ENCODE data around the gene RNU5D-1.
A peak's percentile ranks its signal among the peaks of the same experiment; 100 is the strongest.

RNU5D-1 gene

DNA sequence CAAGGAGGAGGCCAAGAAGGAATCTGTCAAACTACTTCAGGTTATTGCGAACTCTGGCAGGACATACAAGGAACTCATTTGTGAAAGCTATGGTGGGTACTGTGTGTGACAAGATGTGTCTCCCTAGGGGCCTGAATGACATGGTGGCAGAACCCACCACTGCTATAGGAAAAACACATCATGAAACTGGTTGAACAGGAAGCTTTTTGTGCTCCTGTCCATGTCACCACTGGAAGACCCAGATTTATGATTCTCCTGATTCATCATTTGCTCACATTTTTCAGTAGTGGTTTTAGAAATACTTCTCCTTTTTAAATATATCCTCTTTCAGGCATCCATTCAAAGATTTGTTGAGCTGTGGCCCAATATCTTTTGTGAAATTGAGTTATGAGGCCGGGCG is 32.8 kb downstream of the RNU5D-1 start:
- Mint-ChIP-seq H3K27ac (no peak overlapping the region), H3K36me3 (ENCODE audit: low read depth) (no peaks in the 10 kb centered on the region), H3K9me3 (no peaks in the 10 kb centered on the region), H3K27me3 (ENCODE audit: low read depth) (no peaks in the 10 kb centered on the region), H3K4me1 (ENCODE audit: low read depth) (peaks cover 14% of the 10 kb centered on the region), H3K4me3 (no peak overlapping the region)

DNA sequence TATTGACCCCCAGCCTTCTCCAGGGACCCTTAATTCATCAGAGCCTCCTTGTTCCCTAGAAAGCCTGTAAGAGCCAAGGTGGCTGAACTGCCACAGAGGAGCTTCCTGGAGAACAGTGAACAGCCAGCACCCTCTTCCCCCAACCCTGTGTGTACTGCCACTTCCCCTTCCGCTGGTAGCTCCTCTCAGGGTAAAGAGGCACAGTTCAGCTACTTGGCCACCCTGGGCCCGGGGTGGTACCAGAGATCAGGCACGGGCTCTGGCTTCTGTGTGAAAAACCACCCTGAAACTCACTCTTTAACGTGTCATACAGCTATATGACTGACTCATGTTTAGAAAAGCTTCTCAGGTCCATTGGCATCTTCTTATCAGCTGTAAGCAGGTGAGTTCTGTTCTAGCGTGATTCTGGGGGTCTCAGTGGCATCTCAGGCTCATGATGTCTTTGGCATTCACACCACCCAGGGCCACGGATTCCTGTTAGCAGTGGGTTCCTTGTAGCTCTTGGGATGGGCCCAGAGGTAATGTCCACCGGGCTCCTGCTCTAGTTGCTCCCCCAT is 34.1 kb downstream of the RNU5D-1 start:
- Mint-ChIP-seq H3K9me3 (no peaks in the 10 kb centered on the region), H3K4me3 (peak overlapping the region; percentile 21), H3K4me1 (ENCODE audit: low read depth) (peaks cover 14% of the 10 kb centered on the region), H3K27me3 (ENCODE audit: low read depth) (no peaks in the 10 kb centered on the region), H3K36me3 (ENCODE audit: low read depth) (no peaks in the 10 kb centered on the region), H3K27ac (peak overlapping the region; percentile 81)

DNA sequence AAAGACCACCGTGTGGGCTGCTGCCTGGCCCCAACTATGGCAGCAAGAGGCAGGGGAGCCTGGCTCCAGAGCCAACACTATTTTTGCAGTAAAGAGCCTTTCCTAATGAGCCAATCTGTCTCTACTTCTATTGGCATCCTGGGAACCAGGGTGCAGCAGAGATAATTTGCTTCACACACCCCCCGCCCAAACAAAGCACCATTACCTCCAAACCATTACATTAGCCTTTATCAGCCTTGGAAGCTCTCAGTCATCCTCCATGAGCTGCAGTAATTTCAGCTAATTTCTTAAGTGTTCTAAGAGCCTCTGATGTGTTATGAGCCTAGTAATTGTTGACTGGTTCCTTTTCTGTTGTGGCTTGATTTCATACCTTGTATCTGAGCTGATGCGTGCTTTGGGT is 34.9 kb downstream of the RNU5D-1 start:
- H3K4me1 Mint-ChIP-seq (ENCODE audit: low read depth), result peaks cover 14% of the 10 kb centered on the region
- H3K27me3 Mint-ChIP-seq (ENCODE audit: low read depth), result peaks cover 3% of the 10 kb centered on the region
- no peak overlapping the region for H3K27ac Mint-ChIP-seq

DNA sequence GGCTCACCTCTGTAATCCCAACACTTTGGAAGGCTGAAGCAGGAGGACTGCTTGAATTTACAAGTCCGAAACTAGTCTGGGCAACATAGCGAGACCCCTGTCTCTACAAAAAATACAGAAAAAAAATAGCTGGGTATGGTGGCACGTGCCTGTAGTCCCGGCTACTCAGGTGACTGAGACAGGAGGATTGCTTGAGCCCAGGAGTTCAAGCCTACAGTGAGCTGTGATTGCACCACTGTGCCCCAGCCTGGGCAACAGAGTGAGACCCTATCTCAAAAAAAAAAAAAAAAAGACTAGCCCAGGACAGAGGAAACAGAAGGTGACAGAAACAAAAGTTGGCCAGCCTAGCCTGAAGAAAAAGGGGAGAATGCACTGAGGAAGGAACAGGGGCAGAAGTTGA is 35.3 kb downstream of the RNU5D-1 start:
- no peak overlapping the region for H3K27ac Mint-ChIP-seq
- no peak overlapping the region for H3K4me3 Mint-ChIP-seq

More for the DNA sequence above, 34.9 kb downstream of the RNU5D-1 start:
- H3K4me3 Mint-ChIP-seq, result no peak overlapping the region
- H3K9me3 Mint-ChIP-seq, result no peaks in the 10 kb centered on the region
- no peaks in the 10 kb centered on the region for H3K36me3 Mint-ChIP-seq (ENCODE audit: low read depth)

DNA sequence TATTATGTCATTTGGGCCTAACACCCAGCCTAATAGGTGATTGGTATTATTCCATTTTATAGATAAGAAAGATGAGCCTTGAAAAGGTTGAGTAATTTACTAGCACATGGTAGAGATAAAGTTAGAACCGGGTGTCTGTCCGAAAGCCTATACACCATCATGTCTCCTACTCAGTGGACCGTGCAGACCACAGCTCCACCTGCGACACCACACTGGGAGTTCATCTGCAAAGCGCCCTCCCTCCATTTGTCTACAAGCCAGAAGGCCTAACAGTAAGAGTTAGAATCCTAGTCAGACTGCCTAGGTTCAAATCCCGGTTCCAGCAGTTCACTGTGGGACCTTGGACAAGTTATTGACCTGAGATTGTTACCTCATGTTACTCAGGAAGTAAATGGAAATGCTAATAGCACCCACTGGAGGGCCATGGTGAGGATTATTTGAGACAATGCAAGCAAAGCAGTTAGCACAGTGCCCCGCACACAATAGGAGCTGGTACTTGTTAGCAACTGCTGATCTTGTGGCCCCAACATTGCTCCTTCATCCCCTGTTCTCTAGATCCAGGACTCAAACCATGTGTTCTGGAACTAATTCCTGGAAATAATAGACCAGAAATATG is 36.0 kb downstream of the RNU5D-1 start:
- Mint-ChIP-seq H3K4me3 (no peak overlapping the region), H3K27me3 (ENCODE audit: low read depth) (peaks cover 3% of the 10 kb centered on the region), H3K4me1 (ENCODE audit: low read depth) (peaks cover 14% of the 10 kb centered on the region), H3K27ac (no peak overlapping the region), H3K9me3 (no peaks in the 10 kb centered on the region), H3K36me3 (ENCODE audit: low read depth) (no peaks in the 10 kb centered on the region)

More for the DNA sequence above, 35.3 kb downstream of the RNU5D-1 start:
- Mint-ChIP-seq H3K4me1 (ENCODE audit: low read depth) (peaks cover 14% of the 10 kb centered on the region), H3K36me3 (ENCODE audit: low read depth) (no peaks in the 10 kb centered on the region), H3K27me3 (ENCODE audit: low read depth) (peaks cover 3% of the 10 kb centered on the region), H3K9me3 (no peaks in the 10 kb centered on the region)

DNA sequence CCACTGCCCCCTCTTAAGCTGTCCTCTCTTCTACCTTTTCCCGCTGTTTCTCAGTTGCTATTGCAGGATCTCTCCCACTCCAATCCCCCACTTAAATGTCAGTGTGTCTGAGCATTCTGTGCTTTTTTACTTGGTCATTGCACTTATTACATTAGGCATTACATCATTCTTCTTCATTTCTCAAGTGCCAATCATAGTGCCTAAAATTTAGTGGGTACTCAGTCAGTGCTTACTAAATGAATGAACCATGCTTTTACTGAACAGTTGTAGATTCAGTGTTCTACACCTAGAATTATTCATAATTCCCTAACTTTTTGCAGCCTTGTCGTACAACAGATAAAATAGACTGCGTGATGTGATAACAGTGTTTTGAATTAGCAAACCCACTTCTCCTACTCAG is 37.1 kb downstream of the RNU5D-1 start:
- peaks cover 3% of the 10 kb centered on the region for H3K27me3 Mint-ChIP-seq (ENCODE audit: low read depth)
- peaks cover 14% of the 10 kb centered on the region for H3K4me1 Mint-ChIP-seq (ENCODE audit: low read depth)
- H3K36me3 Mint-ChIP-seq (ENCODE audit: low read depth), result no peaks in the 10 kb centered on the region
- H3K27ac Mint-ChIP-seq, result no peak overlapping the region
- H3K4me3 Mint-ChIP-seq, result no peak overlapping the region
- H3K9me3 Mint-ChIP-seq, result no peaks in the 10 kb centered on the region

DNA sequence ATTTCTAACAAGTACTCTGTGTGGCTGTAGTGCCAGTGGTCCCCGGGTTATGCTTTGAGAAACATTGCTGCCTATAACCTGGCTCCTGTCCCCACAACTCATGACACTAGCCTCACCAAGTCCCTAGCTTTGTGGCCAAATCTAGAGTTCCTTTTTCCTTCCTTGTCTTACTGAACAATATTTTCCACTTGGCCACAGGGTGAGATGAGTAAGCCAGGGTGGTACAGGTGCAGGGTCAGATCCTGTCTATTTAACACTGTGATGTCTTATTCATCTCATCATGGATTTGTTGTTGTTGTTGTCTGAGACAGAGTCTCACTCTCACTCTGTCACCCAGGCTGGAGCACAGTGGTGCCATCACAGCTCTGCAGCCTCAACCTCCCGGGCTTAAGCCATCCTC is 37.8 kb downstream of the RNU5D-1 start:
- Mint-ChIP-seq H3K27ac (no peak overlapping the region), H3K9me3 (no peaks in the 10 kb centered on the region), H3K4me1 (ENCODE audit: low read depth) (peaks cover 14% of the 10 kb centered on the region), H3K36me3 (ENCODE audit: low read depth) (no peaks in the 10 kb centered on the region), H3K27me3 (ENCODE audit: low read depth) (peaks cover 3% of the 10 kb centered on the region), H3K4me3 (no peak overlapping the region)

DNA sequence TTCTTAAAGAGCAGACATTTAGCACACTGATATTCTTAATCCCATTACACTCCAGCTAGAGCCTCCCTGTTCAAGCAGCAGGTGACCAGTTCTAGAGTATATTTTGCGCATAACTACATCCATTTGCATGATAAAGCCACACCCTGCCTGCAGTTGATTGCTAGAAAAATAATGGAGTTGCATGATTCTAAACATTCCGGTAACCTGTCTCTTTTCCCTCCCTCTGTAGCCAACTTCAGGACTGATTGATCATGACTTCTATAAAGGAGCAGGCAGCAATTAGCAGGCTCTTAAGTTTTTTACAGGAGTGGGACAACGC is 41.6 kb downstream of the RNU5D-1 start:
- H3K4me1 Mint-ChIP-seq (ENCODE audit: low read depth), result peaks cover 4% of the 10 kb centered on the region
- no peaks in the 10 kb centered on the region for H3K9me3 Mint-ChIP-seq
- H3K27ac Mint-ChIP-seq, result no peak overlapping the region
- peaks cover 3% of the 10 kb centered on the region for H3K27me3 Mint-ChIP-seq (ENCODE audit: low read depth)
- H3K4me3 Mint-ChIP-seq, result no peak overlapping the region
- no peaks in the 10 kb centered on the region for H3K36me3 Mint-ChIP-seq (ENCODE audit: low read depth)

DNA sequence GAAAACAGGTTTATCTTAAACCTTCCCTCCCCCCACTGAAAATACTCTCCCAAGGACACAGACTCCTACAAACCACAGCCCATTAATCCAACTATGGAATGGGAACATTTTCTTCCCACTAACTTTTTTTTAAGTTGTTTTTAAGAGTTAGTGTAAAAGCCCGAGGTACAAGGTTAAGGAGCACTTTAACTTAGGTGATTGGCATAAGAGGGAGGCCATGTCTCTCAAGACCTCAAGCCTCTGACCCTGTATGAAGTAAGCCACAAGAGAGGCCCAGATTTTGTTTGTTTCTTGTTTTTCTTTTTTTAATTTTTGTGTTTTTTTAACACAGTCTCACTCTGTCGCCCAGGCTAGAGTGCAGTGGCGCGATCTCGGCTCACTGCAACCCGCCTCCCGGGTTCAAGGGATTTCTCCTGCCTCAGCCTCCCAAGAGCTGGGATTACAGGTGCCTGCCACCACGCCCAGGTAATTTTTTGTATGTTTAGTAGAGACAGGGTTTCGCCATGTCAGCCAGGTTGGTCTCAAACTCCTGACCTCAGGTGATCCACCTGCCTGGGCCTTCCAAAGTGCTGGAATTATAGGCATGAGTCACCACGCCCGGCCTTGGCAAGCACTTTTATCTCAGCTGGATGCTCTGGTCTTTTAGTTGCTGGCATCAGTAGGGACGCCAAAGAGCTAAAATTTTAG is 42.1 kb downstream of the RNU5D-1 start:
- Mint-ChIP-seq H3K9me3 (no peaks in the 10 kb centered on the region), H3K4me3 (no peak overlapping the region), H3K27ac (no peak overlapping the region), H3K27me3 (ENCODE audit: low read depth) (peaks cover 3% of the 10 kb centered on the region), H3K4me1 (ENCODE audit: low read depth) (peaks cover 6% of the 10 kb centered on the region), H3K36me3 (ENCODE audit: low read depth) (no peaks in the 10 kb centered on the region)

DNA sequence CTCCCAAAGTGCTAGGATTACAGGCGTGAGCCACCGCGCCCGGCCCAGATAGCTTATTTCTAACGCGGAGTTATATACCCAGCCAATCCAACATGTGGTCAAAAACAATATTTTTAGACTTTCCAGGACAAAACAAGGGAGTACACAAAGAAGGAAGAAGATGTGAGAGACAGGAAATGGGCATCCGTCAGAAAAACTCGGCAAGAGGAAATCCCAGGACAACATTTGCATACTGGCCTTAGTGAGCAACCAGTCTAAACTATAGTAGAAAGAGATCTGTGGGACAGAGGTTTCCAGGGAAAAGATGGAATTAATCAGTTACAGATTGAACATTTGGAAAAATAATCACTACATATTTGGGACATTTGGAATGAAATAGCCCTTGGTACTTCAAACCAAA is 45.1 kb downstream of the RNU5D-1 start:
- Mint-ChIP-seq H3K27me3 (ENCODE audit: low read depth) (no peaks in the 10 kb centered on the region), H3K4me1 (ENCODE audit: low read depth) (peaks cover 7% of the 10 kb centered on the region), H3K9me3 (no peaks in the 10 kb centered on the region), H3K4me3 (no peak overlapping the region), H3K27ac (no peak overlapping the region), H3K36me3 (ENCODE audit: low read depth) (peaks cover 1% of the 10 kb centered on the region)

DNA sequence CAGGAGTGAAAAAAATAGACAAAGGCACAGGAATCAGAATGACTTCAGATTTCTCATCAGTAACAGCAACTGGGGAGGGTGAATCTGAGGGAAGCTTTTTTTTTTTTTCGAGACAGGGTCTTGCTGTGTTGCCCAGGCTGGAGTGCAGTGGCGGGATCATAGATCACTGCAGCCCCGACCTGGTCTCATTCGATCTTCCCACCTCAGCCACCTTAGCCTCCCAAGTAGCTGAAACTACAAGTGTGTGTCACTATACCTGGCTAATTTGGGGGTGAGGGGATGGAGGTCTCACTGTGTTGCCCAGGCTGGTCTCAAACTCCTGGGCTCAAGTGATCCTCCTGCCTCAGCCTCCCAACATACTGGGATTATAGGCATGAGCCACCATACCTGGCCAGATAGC is 45.8 kb downstream of the RNU5D-1 start:
- Mint-ChIP-seq H3K4me3 (no peak overlapping the region), H3K36me3 (ENCODE audit: low read depth) (peaks cover 1% of the 10 kb centered on the region), H3K27ac (peak overlapping the region; percentile 7), H3K27me3 (ENCODE audit: low read depth) (no peaks in the 10 kb centered on the region), H3K4me1 (ENCODE audit: low read depth) (peaks cover 7% of the 10 kb centered on the region), H3K9me3 (no peaks in the 10 kb centered on the region)

DNA sequence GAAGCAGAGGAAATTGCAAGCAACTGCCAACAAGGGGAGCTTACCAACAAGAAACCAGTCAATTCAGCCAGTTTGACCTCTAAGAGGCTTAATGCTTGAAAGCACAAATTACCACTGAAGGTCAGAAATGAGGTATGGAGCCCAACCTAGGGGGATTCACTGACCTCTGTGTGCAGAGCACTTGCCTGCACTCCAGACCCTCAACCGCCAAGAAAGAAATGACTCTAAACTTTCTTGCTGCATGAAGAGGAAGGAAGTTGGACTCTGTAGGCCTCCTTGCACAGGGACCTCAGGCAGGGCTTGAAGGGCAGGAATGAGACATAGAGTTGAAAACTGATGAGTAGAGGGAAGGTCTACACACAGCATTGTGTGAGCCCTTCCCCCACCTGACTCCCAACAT is 46.4 kb downstream of the RNU5D-1 start:
- peaks cover 7% of the 10 kb centered on the region for H3K4me1 Mint-ChIP-seq (ENCODE audit: low read depth)
- H3K27ac Mint-ChIP-seq, result peak overlapping the region; percentile 7
- no peaks in the 10 kb centered on the region for H3K27me3 Mint-ChIP-seq (ENCODE audit: low read depth)
- peaks cover 1% of the 10 kb centered on the region for H3K36me3 Mint-ChIP-seq (ENCODE audit: low read depth)
- no peak overlapping the region for H3K4me3 Mint-ChIP-seq
- no peaks in the 10 kb centered on the region for H3K9me3 Mint-ChIP-seq

DNA sequence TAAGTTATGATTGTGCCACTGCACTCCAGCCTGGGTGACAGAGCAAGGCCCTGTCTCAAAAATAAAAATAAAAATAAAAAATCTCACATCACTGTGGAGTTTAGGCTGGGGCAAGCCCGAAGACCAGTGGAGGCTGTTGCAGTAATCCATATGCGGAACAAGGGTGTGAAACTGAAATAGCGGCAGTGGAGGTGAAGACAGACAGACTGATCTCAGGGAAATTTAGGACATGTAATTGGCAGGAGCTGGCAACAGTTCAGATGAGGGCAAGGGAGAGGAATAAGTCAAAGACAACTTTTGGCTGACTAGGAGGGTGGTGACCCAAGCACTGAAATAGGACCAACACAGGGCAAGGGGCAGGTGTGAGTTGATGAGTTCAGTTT is 48.1 kb downstream of the RNU5D-1 start:
- Mint-ChIP-seq H3K27ac (no peak overlapping the region), H3K27me3 (ENCODE audit: low read depth) (no peaks in the 10 kb centered on the region), H3K36me3 (ENCODE audit: low read depth) (peaks cover 1% of the 10 kb centered on the region), H3K4me3 (no peak overlapping the region), H3K9me3 (no peaks in the 10 kb centered on the region), H3K4me1 (ENCODE audit: low read depth) (peaks cover 7% of the 10 kb centered on the region)

DNA sequence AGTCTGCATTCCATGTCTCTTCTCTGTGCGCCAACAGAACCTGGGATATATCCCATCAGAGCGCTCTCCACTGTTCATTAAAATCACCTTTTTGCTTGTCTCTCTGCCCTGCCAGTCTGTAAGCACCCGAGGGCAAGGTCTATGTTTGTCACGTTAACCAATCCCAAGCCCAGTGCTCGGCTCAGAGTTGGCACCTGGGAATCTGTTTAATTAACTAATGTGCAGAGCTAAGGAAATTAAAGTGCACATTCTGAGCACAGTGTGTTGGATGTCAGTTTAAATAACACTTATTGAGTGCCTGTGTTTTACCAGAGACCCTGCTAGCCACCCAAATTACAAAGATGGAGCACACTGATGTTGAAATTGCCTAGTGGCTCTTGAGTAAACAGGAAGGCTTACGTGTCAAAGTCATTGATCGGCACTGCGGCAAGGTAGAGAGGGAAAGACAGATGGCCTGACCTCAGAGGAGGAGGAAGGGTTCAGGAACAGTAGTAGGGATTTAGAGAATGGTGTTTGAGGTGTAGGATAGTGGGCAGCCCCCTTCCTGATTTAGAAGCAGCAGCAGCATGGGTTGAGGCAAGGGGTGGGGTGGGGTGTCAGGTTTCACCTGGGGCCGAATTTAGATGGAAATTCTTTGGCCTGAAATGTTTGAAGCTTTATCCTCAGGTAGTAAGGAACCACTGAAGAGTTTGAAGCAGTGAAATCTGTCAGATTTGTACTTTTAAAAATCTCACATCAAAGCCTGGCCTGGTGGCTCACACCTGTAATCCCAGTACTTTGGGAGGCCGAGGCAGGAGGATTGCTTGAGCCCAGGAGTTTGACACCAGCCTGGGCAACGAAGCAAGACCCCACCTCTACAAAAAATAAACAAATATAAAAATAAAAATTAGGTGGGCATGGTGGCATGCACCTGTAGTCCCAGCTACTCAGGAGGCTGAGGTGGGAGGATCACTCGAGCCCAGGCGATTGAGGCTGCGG is 48.8 kb downstream of the RNU5D-1 start:
- Mint-ChIP-seq H3K27me3 (ENCODE audit: low read depth) (no peaks in the 10 kb centered on the region), H3K4me3 (no peak overlapping the region), H3K27ac (no peak overlapping the region)

More for the DNA sequence above, 48.8 kb downstream of the RNU5D-1 start:
- Mint-ChIP-seq H3K4me1 (ENCODE audit: low read depth) (peaks cover 7% of the 10 kb centered on the region), H3K36me3 (ENCODE audit: low read depth) (peaks cover 1% of the 10 kb centered on the region), H3K9me3 (no peaks in the 10 kb centered on the region)
